OCI-LY3 (cell line): ENCODE results near the gene SMIM15.

Experiments
- CTCF ChIP-seq: fragments of 200-600, 300-600 bp; sonication (generic); IDR thresholded peaks from 2 replicates; pipeline ENCODE4 v1.5.1; 2014; ENCODE audit warnings: antibody characterized with exemption, low read length, low read depth
- EZH2phosphoT487 ChIP-seq: fragments of 200-600 bp; shearing (Covaris generic); IDR thresholded peaks from 2 replicates; pipeline ENCODE4 v1.6.1; 2018; ENCODE audit warnings: antibody characterized with exemption, mixed run types, low read depth

- no peak for TF ChIP-seq CTCF
- TF ChIP-seq EZH2phosphoT487: no peak
Measured at GRCh38 chr5:61182449-61182848, 20.2 kb upstream of the SMIM15 start.
